Amygdala (tissue), 56 donors: ENCODE measurements around the gene ADTRP.

Source experiments
- DNase-seq, 56 donors: peaks; one replicate each; lab custom pipeline; 2025; lab: John Stamatoyannopoulos, UW

The ADTRP gene

DNA sequence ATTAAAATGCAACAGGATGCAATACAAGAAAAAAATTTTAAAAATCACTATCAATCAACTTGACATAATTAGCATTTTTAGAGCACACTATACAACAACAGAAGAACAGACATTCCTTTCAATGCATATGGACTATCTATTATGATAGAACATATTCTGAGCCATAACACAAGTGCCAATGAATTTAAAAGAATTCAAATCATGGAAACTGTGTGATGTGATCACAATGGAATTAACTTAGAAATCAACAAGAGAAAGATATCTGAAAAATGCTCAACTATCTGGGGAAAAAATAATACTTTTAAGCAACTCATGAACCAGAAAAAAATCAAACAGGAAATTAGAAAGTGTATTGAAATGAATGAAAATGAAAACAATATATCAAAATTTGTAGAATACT lies 106.3 kb downstream of the ADTRP start:
- no peak for DNase-seq

DNA sequence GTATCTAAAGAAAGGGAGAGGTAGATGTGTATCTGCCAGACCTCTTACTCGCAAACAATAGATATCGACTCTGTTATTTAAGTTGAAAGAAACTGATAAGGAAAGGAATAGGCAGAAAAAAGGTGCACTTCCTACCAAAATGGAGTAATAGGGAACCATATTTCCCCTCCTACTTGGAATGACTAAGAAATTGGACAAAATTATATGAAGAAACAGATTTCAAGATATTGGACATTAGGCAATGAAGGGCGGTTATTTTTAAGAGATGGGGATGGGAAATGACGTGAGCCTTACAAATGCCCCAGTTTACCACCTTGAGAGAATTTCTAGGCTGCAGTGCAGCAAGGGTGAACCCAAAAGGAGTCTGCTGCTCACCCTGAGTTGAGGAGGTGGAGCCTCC lies 108.9 kb downstream of the ADTRP start:
- DNase-seq, result no peak

DNA sequence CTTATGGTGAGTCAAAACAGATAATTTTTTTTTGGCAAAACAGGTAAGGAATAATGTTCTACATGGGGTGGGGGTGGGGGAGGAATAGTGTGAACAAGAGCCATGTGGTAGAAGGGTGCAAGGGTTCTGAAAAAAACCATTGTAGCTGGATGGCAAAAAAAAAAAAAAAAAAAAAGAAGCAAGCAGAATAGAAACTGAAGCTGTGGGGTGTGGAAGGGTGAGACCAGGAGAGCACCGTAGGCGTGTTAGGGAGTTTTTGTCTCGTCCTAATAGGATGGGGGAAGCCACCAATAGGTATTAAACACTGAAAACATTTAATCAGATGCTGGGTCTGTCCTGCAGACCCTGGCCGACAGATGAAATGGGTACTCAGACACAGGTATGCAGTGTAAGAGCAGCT lies 110.1 kb downstream of the ADTRP start:
- DNase-seq, result no peak

DNA sequence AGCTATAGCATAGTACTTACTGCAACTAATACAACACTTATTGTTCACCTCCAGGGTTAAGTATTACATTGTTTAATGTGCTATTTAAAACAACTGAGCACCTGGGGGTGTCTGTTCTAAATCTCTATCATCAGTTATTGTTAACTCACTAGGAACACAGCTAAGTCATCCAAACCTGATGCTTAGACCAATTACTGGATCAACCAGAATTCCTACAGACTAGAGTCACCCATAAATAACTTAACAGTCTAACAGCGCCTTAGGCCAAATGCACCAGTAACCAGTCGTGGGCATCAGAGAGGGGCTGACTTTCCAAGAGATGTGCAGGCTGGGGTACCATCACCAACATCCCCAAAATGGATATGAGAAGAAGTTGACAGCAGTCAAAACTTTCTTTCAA lies 110.7 kb downstream of the ADTRP start:
- DNase-seq, result no peak

DNA sequence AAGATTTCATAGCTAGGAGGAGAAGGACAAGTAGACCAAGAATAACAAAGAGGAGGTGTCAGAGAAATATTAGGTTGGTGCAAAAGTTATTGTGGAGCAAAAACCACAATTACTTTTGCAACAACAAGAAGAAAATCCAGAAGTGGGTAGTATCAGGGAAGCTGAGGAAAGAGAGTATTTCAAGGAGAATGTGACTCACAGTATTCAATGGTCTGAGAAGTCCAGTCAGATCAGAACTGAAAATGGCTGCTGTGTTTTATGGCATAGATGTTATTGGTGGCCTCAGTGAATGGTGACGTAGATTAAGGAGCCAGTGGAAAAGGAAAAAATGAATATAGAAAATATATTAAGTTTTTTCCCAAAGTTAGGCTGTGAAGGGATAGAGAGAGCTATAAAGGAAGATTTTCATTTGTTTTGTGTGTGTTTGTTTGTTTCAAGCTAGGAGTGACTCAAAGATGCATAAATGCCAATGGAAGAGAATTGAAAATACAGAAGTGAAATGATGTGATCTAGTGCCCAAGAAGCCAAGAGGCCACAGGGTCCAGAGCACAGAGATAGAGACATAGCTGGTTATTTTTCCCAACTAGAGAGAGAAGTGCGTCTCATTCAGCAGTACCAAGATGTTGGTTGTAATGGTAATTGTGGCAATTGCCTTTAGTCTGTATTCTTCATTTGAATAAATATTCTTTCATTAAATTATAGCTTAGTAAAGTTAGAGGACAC lies 112.8 kb downstream of the ADTRP start:
- no peak for DNase-seq
